Effector memory CD4-positive, alpha-beta T cell (primary cell): ENCODE results near the gene UVSSA.

Experiments used
- DNase-seq, 3 donors: peaks; one replicate each; pipeline ENCODE4 v3.0.0-alpha.2; 2020
- H3K27ac ChIP-seq: 2 replicates; pipeline ENCODE4 v1.7.0; 2013; ENCODE audit warnings: mild to moderate bottlenecking, low read length, moderate library complexity; ENCODE audit not compliant: insufficient read depth, poor library complexity, severe bottlenecking
- H3K27me3 ChIP-seq: replicated peaks from 2 replicates; pipeline ENCODE4 v1.7.0; 2013; ENCODE audit warnings: mild to moderate bottlenecking, low read length; ENCODE audit not compliant: insufficient read depth, control insufficient read depth, poor library complexity, severe bottlenecking
- H3K36me3 ChIP-seq: 2 replicates; pipeline ENCODE4 v1.7.0; 2013; ENCODE audit warnings: mild to moderate bottlenecking, low read length, moderate library complexity; ENCODE audit not compliant: control insufficient read depth, insufficient read depth
- H3K4me1 ChIP-seq: 2 replicates; pipeline ENCODE4 v1.7.0; 2013; ENCODE audit warnings: low read length, mild to moderate bottlenecking; ENCODE audit not compliant: control insufficient read depth, insufficient read depth, poor library complexity, severe bottlenecking
- H3K4me3 ChIP-seq: 2 replicates; pipeline ENCODE4 v1.7.0; 2013; ENCODE audit warnings: low read length, low read depth, mild to moderate bottlenecking; ENCODE audit not compliant: insufficient read depth, poor library complexity, severe bottlenecking
- H3K9me3 ChIP-seq: 2 replicates; pipeline ENCODE4 v1.7.0; 2013; ENCODE audit warnings: mild to moderate bottlenecking, low read length, moderate library complexity; ENCODE audit not compliant: control insufficient read depth

Gene UVSSA

GRCh38 chr4:1407657-1408333 lies 60.8 kb downstream of the UVSSA start:
- no peaks in the 10 kb centered on the region for H3K9me3 ChIP-seq
- H3K27me3 ChIP-seq: peaks cover 56% of the 10 kb centered on the region
- H3K4me1 ChIP-seq: peaks cover 13% of the 10 kb centered on the region
- no peak overlapping the region for H3K4me3 ChIP-seq
- DNase-seq: no peak
- H3K36me3 ChIP-seq: no peaks in the 10 kb centered on the region
- H3K27ac ChIP-seq: no peak overlapping the region

- Histone ChIP-seq H3K9me3 (no peaks in the 10 kb centered on the region), H3K4me3 (no peak overlapping the region), H3K27me3 (peaks cover 59% of the 10 kb centered on the region), H3K27ac (no peak overlapping the region), H3K36me3 (no peaks in the 10 kb centered on the region), H3K4me1 (peaks cover 13% of the 10 kb centered on the region)
- no peak for DNase-seq
These were observed 61.4 kb downstream of the UVSSA start for GRCh38 chr4:1408418-1408817.

- Histone ChIP-seq H3K27ac (no peak overlapping the region), H3K9me3 (no peaks in the 10 kb centered on the region), H3K36me3 (no peaks in the 10 kb centered on the region), H3K27me3 (peaks cover 64% of the 10 kb centered on the region), H3K4me1 (peaks cover 9% of the 10 kb centered on the region), H3K4me3 (no peak overlapping the region)
- DNase-seq: no peak
These were observed 62.1 kb downstream of the UVSSA start for GRCh38 chr4:1409079-1409478.

DNA sequence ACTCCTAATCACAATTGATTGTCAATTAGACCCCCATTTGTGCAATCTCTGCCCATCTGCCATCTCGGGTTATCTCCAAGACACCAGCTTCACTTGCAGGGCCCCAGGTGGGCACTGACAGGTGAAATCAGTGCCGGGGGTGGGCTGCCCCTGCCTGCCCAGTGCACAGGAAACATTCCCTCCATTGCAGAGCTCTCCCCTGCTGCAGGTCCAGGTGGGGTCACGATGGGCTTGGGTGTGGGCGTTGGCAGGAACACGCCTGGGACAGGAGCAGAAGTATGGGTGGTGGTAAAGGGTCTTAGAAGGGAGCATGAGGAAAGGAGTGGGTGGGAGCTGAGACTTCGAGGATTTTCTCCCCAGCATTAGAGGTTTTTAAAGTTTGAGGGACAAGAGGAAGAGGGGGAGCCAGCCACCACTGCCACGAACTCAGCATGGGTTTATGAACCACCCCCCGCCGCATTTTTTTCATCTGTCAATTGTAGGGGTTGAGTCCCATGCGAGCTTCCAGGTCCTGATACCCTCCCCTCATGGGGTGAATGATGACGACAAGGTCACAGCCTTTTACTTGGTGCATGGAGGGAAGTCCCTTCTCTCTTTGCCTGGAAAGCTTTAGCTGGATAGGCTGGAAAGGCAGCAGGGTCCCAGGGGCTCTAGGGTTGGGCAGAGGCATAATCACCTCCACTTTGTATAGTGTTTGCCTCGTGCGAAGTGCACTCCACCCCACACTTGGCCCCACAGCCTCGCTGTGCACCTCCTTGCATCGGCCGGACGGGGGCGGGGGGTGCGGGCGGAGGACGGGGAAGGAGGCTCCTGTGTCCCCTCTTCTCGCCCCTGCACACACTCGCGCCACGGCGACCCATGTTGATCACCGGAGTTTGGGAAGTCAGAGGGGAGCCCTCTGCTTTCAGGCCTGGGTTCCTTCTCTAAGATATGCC lies 62.8 kb downstream of the UVSSA start:
- Histone ChIP-seq H3K27ac (no peak overlapping the region), H3K36me3 (no peaks in the 10 kb centered on the region), H3K4me1 (peaks cover 4% of the 10 kb centered on the region), H3K4me3 (no peak overlapping the region), H3K9me3 (no peaks in the 10 kb centered on the region), H3K27me3 (peaks cover 61% of the 10 kb centered on the region)
- DNase-seq: no peak

DNA sequence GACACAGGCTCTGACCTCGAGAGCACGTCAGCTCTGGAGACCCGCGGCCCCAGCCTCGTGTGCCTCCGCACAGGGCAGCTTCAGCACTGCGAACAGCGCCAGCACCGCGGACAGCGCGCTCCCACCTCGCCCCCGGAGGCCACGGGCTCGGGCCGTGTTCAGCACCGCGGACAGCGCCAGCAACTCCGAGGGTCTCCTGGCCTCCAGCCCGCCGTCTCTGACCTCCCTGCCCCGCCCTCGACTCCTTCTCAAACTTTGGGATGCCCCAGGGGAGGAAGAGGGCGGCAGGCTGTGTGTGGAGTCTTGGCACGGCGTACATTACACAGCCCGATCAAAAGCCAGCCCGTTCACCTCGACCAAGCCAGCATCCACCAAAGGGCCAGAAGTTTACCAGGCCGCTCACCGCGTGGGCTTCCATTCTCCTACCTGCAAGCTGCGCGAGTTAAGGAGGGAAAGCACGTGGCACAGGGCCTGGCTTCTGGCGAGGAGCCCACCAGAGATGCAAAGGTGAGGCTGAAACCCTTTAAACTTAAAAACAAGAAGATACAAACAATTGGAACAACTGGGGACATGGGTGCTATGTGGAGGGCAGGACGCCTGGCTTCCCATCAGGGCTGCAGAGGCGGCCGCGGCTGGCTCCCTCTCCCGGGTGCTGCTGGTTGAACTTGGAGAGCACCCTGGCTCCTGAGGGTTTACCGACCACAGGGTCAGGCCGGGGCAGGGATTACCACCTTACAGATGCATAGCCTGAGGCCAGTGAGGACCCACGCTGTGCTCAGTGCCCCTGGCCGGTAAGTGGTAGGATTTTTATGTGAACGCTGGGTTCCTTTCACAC lies 63.7 kb downstream of the UVSSA start:
- no peaks in the 10 kb centered on the region for H3K9me3 ChIP-seq
- no peaks in the 10 kb centered on the region for H3K4me1 ChIP-seq
- peaks cover 61% of the 10 kb centered on the region for H3K27me3 ChIP-seq
- peak in 1 of 3 donors; percentile 11 for DNase-seq
- H3K4me3 ChIP-seq: no peak overlapping the region
- no peak overlapping the region for H3K27ac ChIP-seq
- H3K36me3 ChIP-seq: no peaks in the 10 kb centered on the region

GRCh38 chr4:1411436-1412375 lies 64.7 kb downstream of the UVSSA start:
- Histone ChIP-seq H3K4me3 (no peak overlapping the region), H3K9me3 (no peaks in the 10 kb centered on the region), H3K27ac (no peak overlapping the region), H3K27me3 (peaks cover 60% of the 10 kb centered on the region), H3K36me3 (no peaks in the 10 kb centered on the region), H3K4me1 (no peaks in the 10 kb centered on the region)
- DNase-seq: no peak

DNA sequence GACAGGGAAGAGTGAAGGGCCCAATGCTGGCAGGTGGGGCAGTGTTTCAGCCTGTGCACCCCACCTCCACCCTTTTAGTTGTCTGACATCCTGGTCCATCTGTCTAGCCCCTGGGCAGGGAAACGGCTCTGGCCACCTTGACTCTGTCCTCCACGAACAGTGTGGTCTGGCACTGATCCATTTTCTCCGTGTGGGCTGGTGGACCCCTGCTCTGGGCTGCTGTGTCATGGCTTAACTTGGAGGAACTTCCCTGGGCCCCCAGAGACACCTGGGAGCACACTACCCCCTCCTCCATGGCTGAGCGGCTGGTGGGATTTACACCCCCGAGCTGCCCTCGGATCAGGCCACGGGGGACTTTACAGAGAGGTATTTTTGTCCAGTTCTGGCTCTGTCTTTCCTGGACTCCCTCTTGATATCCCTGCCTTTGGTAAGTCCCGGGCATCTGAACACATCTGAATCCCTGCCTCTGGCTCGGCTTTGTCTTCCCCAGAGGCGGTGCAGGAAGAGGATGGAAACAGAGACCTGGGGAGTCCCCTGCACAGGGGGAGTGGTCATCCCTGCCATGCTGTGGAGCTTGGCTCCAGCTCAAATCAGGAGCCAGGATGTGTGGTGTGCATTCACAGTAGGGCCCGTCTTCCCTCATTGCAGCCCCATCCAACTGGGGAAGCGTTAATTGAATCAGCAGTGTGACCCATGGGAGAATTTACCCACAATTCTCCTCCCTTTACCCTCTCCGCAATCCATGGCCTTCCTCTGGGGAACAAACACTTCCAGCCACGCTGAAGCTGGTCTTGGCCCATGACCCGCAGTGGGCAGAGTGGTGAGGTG lies 65.6 kb downstream of the UVSSA start:
- no peak overlapping the region for H3K27ac ChIP-seq
- H3K36me3 ChIP-seq: no peaks in the 10 kb centered on the region
- H3K4me3 ChIP-seq: no peak overlapping the region
- DNase-seq: no peak
- no peaks in the 10 kb centered on the region for H3K4me1 ChIP-seq
- no peaks in the 10 kb centered on the region for H3K9me3 ChIP-seq
- peaks cover 52% of the 10 kb centered on the region for H3K27me3 ChIP-seq

DNA sequence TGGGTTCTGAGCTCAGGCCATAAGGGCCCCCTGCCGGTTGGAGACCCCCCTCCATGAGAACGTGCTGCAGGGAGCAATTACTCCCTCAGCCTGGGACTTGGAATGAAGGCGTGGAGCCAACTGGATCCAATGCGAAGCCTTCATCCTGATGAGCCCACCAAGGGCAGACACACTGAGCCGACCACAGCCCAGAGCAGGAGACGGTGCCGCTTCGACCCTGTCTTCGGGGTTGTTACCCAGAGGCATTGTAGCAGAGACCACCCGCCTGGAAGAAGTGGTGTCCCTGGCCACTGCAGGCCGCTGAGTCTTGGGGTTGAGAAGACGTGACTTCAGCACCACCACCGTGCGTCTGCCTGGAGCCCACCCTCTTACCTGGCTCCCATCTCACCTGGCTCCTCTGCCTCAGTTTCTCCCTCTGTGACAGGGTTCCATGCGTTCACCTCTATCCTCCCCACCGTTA lies 66.2 kb downstream of the UVSSA start:
- DNase-seq: no peak
- Histone ChIP-seq H3K27me3 (peaks cover 47% of the 10 kb centered on the region), H3K4me3 (no peak overlapping the region), H3K36me3 (no peaks in the 10 kb centered on the region), H3K27ac (no peak overlapping the region), H3K9me3 (no peaks in the 10 kb centered on the region), H3K4me1 (no peaks in the 10 kb centered on the region)
